PFSK-1 (cell line): ENCODE results near the gene UTRN.

ENCODE experiments used
- POLR2AphosphoS5 ChIP-seq: IDR thresholded peaks from 2 replicates; pipeline ENCODE4 v1.6.1; 2012; ENCODE audit warnings: low read depth, mild to moderate bottlenecking, control low read depth, low read length, moderate library complexity
- TAF1 ChIP-seq: IDR thresholded peaks from 2 replicates; pipeline ENCODE4 v1.6.1; 2012; ENCODE audit warnings: low read length, control low read depth, borderline replicate concordance; ENCODE audit not compliant: insufficient read depth
- TF ChIP-seq, protein P1 (sequence below), 2 experiments: IDR thresholded peaks; 2 replicates each; pipeline versions ENCODE4 v1.6.1 to v1.8.0; 2011 to 2012; ENCODE audit warnings: low read depth in 2 of 2, low read length in 2 of 2, control low read depth in 1 of 2, inconsistent platforms in 1 of 2, mild to moderate bottlenecking in 1 of 2, moderate library complexity in 1 of 2; ENCODE audit not compliant: insufficient read depth in 1 of 2

GRCh38 chr6:144266091-144266649, 19.0 kb upstream of the UTRN start:
- TF ChIP-seq, protein P1, sequence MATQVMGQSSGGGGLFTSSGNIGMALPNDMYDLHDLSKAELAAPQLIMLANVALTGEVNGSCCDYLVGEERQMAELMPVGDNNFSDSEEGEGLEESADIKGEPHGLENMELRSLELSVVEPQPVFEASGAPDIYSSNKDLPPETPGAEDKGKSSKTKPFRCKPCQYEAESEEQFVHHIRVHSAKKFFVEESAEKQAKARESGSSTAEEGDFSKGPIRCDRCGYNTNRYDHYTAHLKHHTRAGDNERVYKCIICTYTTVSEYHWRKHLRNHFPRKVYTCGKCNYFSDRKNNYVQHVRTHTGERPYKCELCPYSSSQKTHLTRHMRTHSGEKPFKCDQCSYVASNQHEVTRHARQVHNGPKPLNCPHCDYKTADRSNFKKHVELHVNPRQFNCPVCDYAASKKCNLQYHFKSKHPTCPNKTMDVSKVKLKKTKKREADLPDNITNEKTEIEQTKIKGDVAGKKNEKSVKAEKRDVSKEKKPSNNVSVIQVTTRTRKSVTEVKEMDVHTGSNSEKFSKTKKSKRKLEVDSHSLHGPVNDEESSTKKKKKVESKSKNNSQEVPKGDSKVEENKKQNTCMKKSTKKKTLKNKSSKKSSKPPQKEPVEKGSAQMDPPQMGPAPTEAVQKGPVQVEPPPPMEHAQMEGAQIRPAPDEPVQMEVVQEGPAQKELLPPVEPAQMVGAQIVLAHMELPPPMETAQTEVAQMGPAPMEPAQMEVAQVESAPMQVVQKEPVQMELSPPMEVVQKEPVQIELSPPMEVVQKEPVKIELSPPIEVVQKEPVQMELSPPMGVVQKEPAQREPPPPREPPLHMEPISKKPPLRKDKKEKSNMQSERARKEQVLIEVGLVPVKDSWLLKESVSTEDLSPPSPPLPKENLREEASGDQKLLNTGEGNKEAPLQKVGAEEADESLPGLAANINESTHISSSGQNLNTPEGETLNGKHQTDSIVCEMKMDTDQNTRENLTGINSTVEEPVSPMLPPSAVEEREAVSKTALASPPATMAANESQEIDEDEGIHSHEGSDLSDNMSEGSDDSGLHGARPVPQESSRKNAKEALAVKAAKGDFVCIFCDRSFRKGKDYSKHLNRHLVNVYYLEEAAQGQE (IDR thresholded peaks at IDR 0.05; ENCODE audit: insufficient read depth in 1 of 2, low read depth in 2 of 2, low read length in 2 of 2), result 0 out of 4 replicates have a peak, but pooled peaks of 1 of the 2 experiments have one; percentile 42
- TF ChIP-seq POLR2AphosphoS5 (no peak), TAF1 (no peak)
